Stimulated activated CD4-positive, alpha-beta T cell treated with anti-CD3 and anti-CD28 coated beads, Interleukin-12 subunit alpha, Interleukin-12 subunit beta, amount 100 ng/mL, for 48 hours (primary cell): Measurements from ENCODE around the gene DGKI.

Experiments used
- DNase-seq, 3 donors: peaks; one replicate each; pipeline ENCODE4 v3.0.0-alpha.2; 2020; ENCODE audit warnings: low read depth in 2 of 3, low spot score in 1 of 3

DGKI gene

GRCh38 chr7:137791930-137792329, 54.8 kb downstream of the DGKI start:
- DNase-seq = no peak

DNA sequence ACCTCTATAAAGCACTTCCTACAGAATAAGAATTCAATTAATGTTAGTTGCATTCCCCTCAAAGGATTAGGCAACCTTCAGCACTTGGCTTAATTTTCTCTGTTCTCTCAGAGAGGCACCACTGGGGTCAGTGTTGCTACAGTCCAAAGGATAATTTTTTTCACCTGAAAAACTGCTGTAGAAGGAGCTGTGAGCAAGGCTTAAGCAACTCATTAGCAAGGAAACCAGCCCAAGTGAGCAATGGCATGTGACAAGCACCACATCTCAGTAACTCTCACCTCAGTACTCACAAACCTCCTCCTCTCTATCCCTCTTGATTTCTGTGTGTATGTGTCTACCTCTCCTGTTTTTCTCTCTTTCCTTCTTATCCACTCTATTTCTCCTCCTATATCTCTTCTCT, 55.9 kb downstream of the DGKI start:
- DNase-seq = no peak

GRCh38 chr7:137789215-137789882, 57.4 kb downstream of the DGKI start:
- no peak for DNase-seq

GRCh38 chr7:137787301-137787976, 59.3 kb downstream of the DGKI start:
- DNase-seq = no peak

GRCh38 chr7:137778511-137778910, 68.3 kb downstream of the DGKI start:
- no peak for DNase-seq

- DNase-seq = no peak
Observed at GRCh38 chr7:137774793-137775201, 72.0 kb downstream of the DGKI start.

DNA sequence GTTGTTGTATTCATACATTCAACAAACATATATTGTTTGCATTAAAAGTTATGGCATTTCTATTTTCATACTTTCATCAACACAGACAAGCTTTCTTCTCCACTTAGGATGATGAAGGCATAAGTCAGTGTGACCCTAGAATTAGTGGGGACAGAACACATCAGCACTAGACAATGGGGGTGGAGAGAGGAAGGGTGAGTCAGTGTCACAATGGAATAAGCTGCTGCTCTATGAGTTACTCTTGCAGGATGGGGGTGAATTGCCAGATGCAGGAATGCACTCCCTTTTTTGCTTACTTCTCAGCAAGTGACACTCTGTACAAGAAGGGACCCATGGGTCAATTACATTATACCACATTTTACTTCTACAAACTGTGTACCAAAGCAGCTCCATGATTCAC, 74.0 kb downstream of the DGKI start:
- no peak for DNase-seq

GRCh38 chr7:137772316-137772715, 74.5 kb downstream of the DGKI start:
- DNase-seq = no peak

GRCh38 chr7:137771679-137772078, 75.1 kb downstream of the DGKI start:
- no peak for DNase-seq

GRCh38 chr7:137771273-137771672, 75.5 kb downstream of the DGKI start:
- no peak for DNase-seq

- no peak for DNase-seq
Observed at GRCh38 chr7:137768366-137768765, 78.4 kb downstream of the DGKI start.

- no peak for DNase-seq
Observed at GRCh38 chr7:137762334-137762733, 84.4 kb downstream of the DGKI start.

DNA sequence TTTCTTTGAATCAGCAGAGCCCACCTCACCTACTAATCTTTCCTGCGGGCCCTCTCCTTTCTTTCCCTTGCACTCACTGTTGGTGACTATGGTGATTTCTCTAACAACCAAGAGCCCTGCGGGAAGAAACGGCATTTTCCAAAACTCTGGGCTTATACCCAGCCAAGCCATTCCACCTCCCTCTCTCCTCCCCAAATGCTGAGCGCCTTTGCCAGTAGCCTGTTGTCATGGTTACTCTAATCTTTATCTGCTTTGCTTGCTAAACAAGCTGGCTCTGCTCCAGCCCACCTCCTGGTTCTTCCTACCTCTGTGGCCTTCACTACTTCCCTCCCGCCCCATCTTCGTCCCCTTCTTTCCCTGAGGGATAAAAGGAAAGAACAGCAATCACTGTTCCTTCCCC, 86.7 kb downstream of the DGKI start:
- no peak for DNase-seq

GRCh38 chr7:137757146-137757925, 89.4 kb downstream of the DGKI start:
- DNase-seq = no peak

DNA sequence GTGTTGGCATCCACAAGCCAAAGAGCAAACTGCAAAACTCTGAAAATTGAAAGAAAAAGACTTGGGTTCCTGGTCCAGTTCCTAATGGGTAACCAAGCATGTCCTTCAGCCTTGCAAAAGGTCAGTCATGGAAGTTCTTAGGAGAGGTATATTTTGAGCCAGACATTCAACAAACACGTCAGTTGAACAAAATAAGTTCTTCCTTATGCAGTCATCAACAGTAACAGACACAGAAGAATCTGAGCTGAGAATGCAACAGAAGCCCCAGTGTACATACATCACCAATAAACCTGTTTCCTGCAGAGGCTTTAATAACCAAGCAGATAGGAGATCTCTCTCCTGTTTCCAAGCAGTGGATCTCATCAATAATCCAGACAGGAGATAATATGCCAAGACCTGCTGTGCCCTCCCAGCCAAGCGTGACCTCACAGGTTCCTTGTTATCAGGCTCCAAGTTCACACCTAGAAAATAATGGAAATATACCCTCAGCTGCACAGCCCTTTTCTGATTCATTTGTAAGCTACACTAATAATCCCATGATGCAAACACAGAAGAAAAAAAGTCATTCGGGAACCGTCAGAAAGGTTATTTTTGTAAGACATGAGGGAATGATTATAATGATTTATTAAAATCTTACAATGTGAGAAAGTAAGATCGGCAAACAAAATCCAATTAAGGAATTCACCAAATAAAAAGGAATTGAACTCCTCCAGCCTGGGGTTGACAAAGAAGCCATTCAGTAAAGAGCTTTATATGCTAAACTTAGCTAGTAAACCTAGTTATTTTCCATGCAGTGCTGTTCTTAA, 90.7 kb downstream of the DGKI start:
- DNase-seq = no peak

DNA sequence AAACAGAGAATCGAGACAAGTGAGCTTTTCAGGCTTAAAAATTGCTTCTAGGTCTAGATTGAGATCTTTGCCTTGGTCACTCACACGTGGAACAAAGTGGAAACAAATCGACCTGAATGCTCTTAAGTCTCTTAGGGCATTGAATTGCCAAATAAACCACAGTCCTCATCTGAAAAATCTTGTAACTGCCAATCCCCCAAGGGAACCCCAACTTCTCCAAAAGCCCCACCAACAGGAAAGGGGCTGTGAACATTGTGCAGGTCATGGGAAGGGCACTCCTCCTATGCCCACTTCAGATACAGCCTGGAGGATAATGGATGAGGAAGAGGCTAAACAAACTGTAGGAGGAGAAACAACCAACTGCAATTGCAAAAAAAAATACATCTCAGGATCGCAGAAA, 91.3 kb downstream of the DGKI start:
- DNase-seq = no peak

DNA sequence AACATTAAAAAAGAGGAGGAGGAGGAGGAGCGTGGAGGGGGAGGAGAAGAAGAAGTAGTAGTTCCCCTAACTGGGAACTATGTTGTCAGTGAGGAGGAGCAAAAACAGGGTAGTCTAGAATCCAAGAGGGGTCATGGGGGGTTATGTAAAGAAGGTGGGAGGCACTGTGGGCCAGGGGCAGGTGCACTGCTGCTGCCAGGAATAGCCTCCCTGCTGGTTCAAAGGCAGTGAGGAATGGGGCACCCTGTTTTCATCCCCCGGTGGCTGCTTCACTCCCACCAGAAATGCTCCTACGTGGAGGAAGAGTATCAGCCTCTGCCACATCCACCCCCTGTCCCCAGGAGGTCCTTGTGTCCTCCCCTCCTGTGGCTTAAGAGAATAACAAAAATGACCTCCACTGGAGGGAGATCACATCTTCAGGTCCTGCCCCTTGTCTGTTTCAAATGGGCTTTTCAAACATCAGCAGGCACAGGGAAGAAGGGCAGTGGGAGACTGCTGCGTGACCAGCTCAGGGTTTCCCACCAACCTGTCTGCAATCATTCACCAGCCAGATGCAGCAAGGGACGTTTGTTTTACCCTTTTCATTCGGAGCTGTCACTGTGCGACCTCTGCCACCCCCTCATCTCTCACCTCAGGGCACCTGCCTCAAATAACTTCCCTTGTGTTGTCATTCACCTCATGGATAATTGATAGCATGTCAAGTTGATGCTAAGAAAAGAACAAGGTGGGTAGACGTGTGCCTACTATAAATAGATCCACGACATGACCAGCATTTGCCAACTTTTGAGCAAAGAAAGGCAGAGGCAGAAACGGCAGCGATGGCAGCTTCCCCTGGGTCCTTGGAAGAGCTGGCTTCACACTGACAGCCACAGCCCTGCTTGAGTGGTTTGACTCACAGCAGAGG, 92.6 kb downstream of the DGKI start:
- DNase-seq = no peak

DNA sequence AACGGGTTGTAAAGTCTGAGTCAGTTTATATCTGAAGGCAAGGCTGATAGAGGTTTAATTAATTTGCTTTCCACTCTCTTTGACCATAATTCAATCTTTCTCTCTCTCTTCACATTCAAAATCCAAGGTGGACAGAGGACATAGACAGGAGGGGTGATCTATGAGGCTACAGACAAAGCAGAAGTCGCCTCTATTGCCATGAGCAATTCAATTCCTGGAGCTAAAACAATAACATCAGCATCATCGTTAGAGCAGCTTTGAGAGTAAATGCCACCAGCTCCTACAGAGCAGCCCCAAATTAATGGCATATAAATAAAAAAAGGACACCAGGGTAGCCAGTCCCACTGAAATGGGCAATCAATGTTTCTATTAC, 93.2 kb downstream of the DGKI start:
- no peak for DNase-seq

- DNase-seq = no peak
Observed at GRCh38 chr7:137753067-137753466, 93.7 kb downstream of the DGKI start.

GRCh38 chr7:137751361-137752009, 95.3 kb downstream of the DGKI start:
- no peak for DNase-seq
